NB4 (cell line): Measurements from ENCODE around the gene GRB10.

ENCODE experiments used
- DNase-seq: peaks from one replicate; pipeline ENCODE4 v3.0.0; 2010; ENCODE audit warnings: low read depth
- H3K4me3 ChIP-seq: one replicate; pipeline ENCODE4 v1.5.1; 2011; ENCODE audit warnings: mild to moderate bottlenecking, low read depth, low read length, moderate library complexity
- CTCF ChIP-seq: IDR thresholded peaks from one replicate; pipeline ENCODE4 v1.5.1; 2012; ENCODE audit warnings: low read depth, low read length
- MAX ChIP-seq: IDR thresholded peaks from 2 replicates; pipeline ENCODE4 v1.6.1; 2011; ENCODE audit warnings: low read depth, low read length
- MYC ChIP-seq: IDR thresholded peaks from 2 replicates; pipeline ENCODE4 v1.6.1; 2011; ENCODE audit warnings: low read depth, low read length
- POLR2A ChIP-seq: IDR thresholded peaks from 2 replicates; pipeline ENCODE4 v1.6.1; 2011; ENCODE audit warnings: mild to moderate bottlenecking; ENCODE audit not compliant: insufficient read length; ENCODE audit errors: extremely low read depth

GRB10 gene

GRCh38 chr7:50612704-50613103 lies 170.0 kb downstream of the GRB10 start:
- TF ChIP-seq POLR2A (no peak), MYC (no peak), MAX (no peak), CTCF (no peak)
- H3K4me3 ChIP-seq: no peak overlapping the region
- no peak for DNase-seq

- H3K4me3 ChIP-seq: no peak overlapping the region
- TF ChIP-seq CTCF: no peak
- TF ChIP-seq MAX: no peak; the same call in 1 of the 2 replicates
- no peak for TF ChIP-seq POLR2A
- 0 out of 2 replicates have a peak, but pooled peaks have one; percentile 42 for TF ChIP-seq MYC
- peak; percentile 95 for DNase-seq
Observed at GRCh38 chr7:50610521-50611277, 172.0 kb downstream of the GRB10 start.

GRCh38 chr7:50608196-50608906 lies 174.3 kb downstream of the GRB10 start:
- DNase-seq: no peak
- TF ChIP-seq POLR2A: no peak
- TF ChIP-seq MYC: no peak
- no peak for TF ChIP-seq MAX
- no peak for TF ChIP-seq CTCF
- H3K4me3 ChIP-seq: no peak overlapping the region

GRCh38 chr7:50607524-50608125 lies 175.1 kb downstream of the GRB10 start:
- TF ChIP-seq MAX: no peak
- no peak for TF ChIP-seq MYC
- no peak for TF ChIP-seq CTCF
- no peak for TF ChIP-seq POLR2A
- no peak overlapping the region for H3K4me3 ChIP-seq
- no peak for DNase-seq

- H3K4me3 ChIP-seq: no peak overlapping the region
- DNase-seq: no peak
- TF ChIP-seq POLR2A (no peak), MYC (no peak), CTCF (no peak), MAX (no peak)
Observed at GRCh38 chr7:50605059-50605458, 177.6 kb downstream of the GRB10 start.
